ENCODE measurements around the gene TNNT1.

The TNNT1 gene

DNA sequence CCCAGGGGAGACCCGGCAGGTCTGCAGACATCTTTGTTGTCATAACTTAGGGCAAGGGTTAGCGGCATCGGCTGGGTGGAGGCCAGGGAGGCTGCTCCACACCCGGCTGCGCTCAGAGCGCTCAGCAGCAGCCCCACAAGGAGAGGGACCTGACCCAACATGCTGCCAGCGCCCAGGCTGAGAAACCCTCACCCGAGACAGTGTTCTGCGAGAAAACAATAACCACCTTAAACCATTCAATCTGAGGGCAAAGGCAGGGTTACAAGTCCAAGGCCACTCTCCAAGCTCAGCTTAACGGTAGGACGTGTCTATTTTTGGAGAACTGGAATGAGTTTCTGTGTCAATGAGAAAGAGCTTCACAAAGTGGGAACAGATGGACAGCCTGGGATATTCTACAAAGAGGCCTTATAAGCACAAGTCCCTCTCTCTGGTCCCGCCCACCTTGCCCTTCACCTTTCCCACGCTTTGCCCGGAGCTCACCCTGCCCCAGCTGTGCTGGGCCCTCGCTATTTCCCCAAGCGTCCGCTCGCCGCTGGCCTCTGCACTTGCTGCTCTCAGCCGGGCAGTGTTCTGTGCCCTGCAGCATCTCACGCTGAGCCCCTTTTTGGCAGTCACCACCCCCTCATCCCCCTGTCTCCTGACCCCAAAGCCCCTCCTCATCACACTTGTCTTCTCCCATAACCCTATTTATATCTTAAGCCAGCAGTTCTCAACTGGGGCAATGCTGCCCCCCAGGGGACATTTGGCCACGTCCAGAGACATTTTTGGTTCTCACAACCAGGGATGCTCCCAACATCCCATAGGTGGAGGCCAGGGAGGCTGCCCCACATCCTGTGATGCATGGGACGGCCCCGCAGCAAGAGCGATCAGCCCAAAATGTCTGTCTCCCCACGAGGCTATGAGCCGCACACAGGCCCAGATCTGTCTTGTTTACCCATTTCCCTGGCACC, 49.2 kb downstream of the TNNT1 start:
- TF ChIP-seq, protein P1, sequence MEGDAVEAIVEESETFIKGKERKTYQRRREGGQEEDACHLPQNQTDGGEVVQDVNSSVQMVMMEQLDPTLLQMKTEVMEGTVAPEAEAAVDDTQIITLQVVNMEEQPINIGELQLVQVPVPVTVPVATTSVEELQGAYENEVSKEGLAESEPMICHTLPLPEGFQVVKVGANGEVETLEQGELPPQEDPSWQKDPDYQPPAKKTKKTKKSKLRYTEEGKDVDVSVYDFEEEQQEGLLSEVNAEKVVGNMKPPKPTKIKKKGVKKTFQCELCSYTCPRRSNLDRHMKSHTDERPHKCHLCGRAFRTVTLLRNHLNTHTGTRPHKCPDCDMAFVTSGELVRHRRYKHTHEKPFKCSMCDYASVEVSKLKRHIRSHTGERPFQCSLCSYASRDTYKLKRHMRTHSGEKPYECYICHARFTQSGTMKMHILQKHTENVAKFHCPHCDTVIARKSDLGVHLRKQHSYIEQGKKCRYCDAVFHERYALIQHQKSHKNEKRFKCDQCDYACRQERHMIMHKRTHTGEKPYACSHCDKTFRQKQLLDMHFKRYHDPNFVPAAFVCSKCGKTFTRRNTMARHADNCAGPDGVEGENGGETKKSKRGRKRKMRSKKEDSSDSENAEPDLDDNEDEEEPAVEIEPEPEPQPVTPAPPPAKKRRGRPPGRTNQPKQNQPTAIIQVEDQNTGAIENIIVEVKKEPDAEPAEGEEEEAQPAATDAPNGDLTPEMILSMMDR (IDR thresholded peaks at IDR 0.05; ENCODE audit: insufficient read depth, low read length, missing control alignments) = no peak
- ChIA-PET POLR2A (no interaction called here), CTCF (interaction anchor here (0.9 to 7.0 kb wide), 2 partner anchors 11 to 618 kb away, joined by 3 to 43 read pairs; no protein-coding TSS in a partner anchor)
- no peak for DNase-seq (ENCODE audit: low read depth, low spot score)
- no peak overlapping the region for H3K4me3 ChIP-seq (ENCODE audit: low read depth, low read length)

GRCh38 chr19:55098716-55099556, 50.1 kb downstream of the TNNT1 start:
- POLR2A ChIA-PET = no interaction called here
- DNase-seq (ENCODE audit: low read depth, low spot score) = no peak
- TF ChIP-seq, protein P1 (IDR thresholded peaks at IDR 0.05; ENCODE audit: insufficient read depth, low read length, missing control alignments) = no peak
- CTCF ChIA-PET = interaction anchor here (0.9 to 7.0 kb wide), 2 partner anchors 10 to 617 kb away, joined by 3 to 43 read pairs; no protein-coding TSS in a partner anchor
- no peak overlapping the region for H3K4me3 ChIP-seq (ENCODE audit: low read depth, low read length)

GRCh38 chr19:55097864-55098715, 50.9 kb downstream of the TNNT1 start:
- H3K4me3 ChIP-seq (ENCODE audit: low read depth, low read length) = no peak overlapping the region
- DNase-seq (ENCODE audit: low read depth, low spot score) = no peak
- TF ChIP-seq, protein P1 (IDR thresholded peaks at IDR 0.05; ENCODE audit: insufficient read depth, low read length, missing control alignments) = no peak
- ChIA-PET CTCF (interaction anchor here (7.0 kb wide), 1 partner anchor 9 kb away, joined by 43 read pairs; no protein-coding TSS in a partner anchor), POLR2A (no interaction called here)

DNA sequence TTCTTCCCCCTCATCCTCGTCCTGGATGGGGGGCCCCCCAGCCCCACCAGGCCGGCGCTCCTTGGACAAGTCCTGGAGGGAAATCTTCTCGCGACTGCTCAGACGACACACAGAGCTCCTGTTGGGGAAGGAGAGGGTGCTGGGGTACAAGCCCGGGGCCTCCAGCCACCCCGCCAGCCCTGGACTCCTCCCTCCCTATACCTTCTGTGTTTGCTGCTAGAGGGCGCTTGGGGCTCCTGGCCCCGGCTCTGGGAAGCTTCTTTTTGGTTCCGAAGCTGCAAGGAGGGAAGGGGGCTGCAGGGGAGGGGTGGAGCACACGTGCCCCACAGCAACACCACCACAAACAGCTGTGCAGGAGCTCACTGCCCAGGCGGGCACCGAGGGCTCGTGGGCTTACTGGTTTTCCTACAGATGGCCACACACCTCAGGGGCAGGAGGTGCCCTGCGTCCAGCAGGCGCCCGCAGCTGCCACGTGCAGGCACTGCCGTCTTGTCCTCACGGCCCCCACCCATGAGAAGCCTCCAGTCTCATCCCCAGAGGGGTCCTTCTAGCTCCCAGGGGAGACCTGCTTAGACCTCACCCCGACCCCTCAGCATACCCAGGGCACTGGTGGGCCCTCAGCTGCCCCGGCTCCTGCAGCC, 52.8 kb downstream of the TNNT1 start:
- no peak overlapping the region for H3K4me3 ChIP-seq (ENCODE audit: low read depth, low read length)
- ChIA-PET CTCF (interaction anchor here (0.9 kb wide), 1 partner anchor 11 kb away, joined by 3 read pairs; no protein-coding TSS in a partner anchor), POLR2A (no interaction called here)
- DNase-seq (ENCODE audit: low read depth, low spot score) = no peak
- TF ChIP-seq, protein P1 (IDR thresholded peaks at IDR 0.05; ENCODE audit: insufficient read depth, low read length, missing control alignments) = no peak

GRCh38 chr19:55095260-55096060, 53.5 kb downstream of the TNNT1 start:
- CTCF ChIA-PET = interaction anchor here (0.9 kb wide), 1 partner anchor 10 kb away, joined by 3 read pairs; no protein-coding TSS in a partner anchor
- TF ChIP-seq, protein P1 (IDR thresholded peaks at IDR 0.05; ENCODE audit: insufficient read depth, low read length, missing control alignments) = no peak
- no peak for DNase-seq (ENCODE audit: low read depth, low spot score)
- no peak overlapping the region for H3K4me3 ChIP-seq (ENCODE audit: low read depth, low read length)
- POLR2A ChIA-PET = no interaction called here

All from AG04449 (cell line).